A549 (cell line): Measurements from ENCODE around the gene NOS1AP. TPM values are rescaled to one million over a fixed set of nuclear protein-coding genes. Genes with fewer than 3 reads are reported as not detected.

Experiments
- ATAC-seq, 2 experiments: fragments of 200-7000 bp in 1 of 2; fragments of >200 bp in 1 of 2; cut with Nextera tagmentation in 1 of 2; cut with Tn5 transposase in 1 of 2; 3 replicates each; pipeline versions ENCODE4 v1.8.0 to v1.9.1; 2018 to 2020; ENCODE audit warnings: mild to moderate bottlenecking in 1 of 2, moderate library complexity in 1 of 2
- CTCF ChIA-PET: fragments of 300-600 bp; sonication (Branson Sonifier 250); formaldehyde crosslinking; extraction: SDS; loops from one replicate; lab custom pipeline; 2021; ENCODE audit warnings: antibody characterized with exemption, inconsistent platforms; lab: Yijun Ruan, JAX
- POLR2A ChIA-PET: fragments of 350-600 bp; formaldehyde crosslinking; extraction: SDS; loops from one replicate; lab custom pipeline; 2021; ENCODE audit warnings: antibody characterized with exemption, inconsistent platforms; lab: Yijun Ruan, JAX
- DNase-seq, 2 experiments: peaks; one replicate each; pipeline versions ENCODE4 v3.0.0 to v3.0.0-alpha.2; 2011 to 2016; ENCODE audit warnings: low read depth in 1 of 2, low spot score in 1 of 2
- FAIRE-seq: peaks from 2 replicates; lab custom pipeline; 2011; peaks lifted over from hg19 to GRCh38; lab: Jason Lieb, UNC
- H3K27ac ChIP-seq, 2 experiments: fragments of >200 bp; sonication (Bioruptor Twin); formaldehyde crosslinking; 3 replicates each; pipeline ENCODE4 v1.5.1; 2016 to 2017
- H3K4me1 ChIP-seq: fragments of >200 bp; sonication (Bioruptor Twin); formaldehyde crosslinking; 3 replicates; pipeline ENCODE4 v1.6.1; 2016
- H3K4me2 ChIP-seq: fragments of >200 bp; sonication (Bioruptor Twin); formaldehyde crosslinking; 3 replicates; pipeline ENCODE4 v1.6.1; 2016
- H3K4me3 ChIP-seq: fragments of >200 bp; sonication (Bioruptor Twin); formaldehyde crosslinking; 3 replicates; pipeline ENCODE4 v1.5.1; 2016
- H3K9me3 ChIP-seq: fragments of >200 bp; sonication (Bioruptor Twin); formaldehyde crosslinking; 3 replicates; pipeline ENCODE4 v1.6.1; 2016
- BHLHE40 ChIP-seq: IDR thresholded peaks from 2 replicates; pipeline ENCODE4 v1.6.1; 2012; ENCODE audit warnings: low read depth, low read length, inconsistent platforms
- CHD2 ChIP-seq: fragments of 150-350 bp; IDR thresholded peaks from 2 replicates; pipeline ENCODE4 v1.6.1; 2014; ENCODE audit warnings: low read length; ENCODE audit not compliant: partially characterized antibody
- CHD4 ChIP-seq: fragments of 200-600 bp; sonication (generic); IDR thresholded peaks from 2 replicates; pipeline ENCODE4 v1.6.1; 2016; ENCODE audit warnings: antibody characterized with exemption, mild to moderate bottlenecking, borderline replicate concordance
- CTCF ChIP-seq: fragments of >200 bp; sonication (Bioruptor Twin); formaldehyde crosslinking; IDR thresholded peaks from 3 replicates; pipeline ENCODE4 v1.5.1; 2016
- EHMT2 ChIP-seq: fragments of 200-600 bp; sonication (generic); IDR thresholded peaks from 2 replicates; pipeline ENCODE4 v1.6.1; 2016; ENCODE audit warnings: antibody characterized with exemption, low read depth, mild to moderate bottlenecking, moderate library complexity
- EP300 ChIP-seq, 2 experiments: fragments of >200 bp; sonication (Bioruptor Twin); formaldehyde crosslinking; IDR thresholded peaks; 2 replicates in 1 of 2; 3 replicates in 1 of 2; pipeline ENCODE4 v1.6.1; 2016 to 2017
- FOSB ChIP-seq: fragments of 250-450 bp; sonication (Bioruptor Pico); IDR thresholded peaks from 2 replicates; pipeline ENCODE4 v1.5.0; 2020; ENCODE audit warnings: mild to moderate bottlenecking, moderate library complexity
- FOSL2 ChIP-seq, 2 experiments: fragments of 450-650 bp in 1 of 2; fragments of >200 bp in 1 of 2; sonication (Bioruptor Twin) in 1 of 2; formaldehyde crosslinking; IDR thresholded peaks; 2 replicates each; pipeline versions ENCODE4 v1.5.0 to v1.6.1; 2016 to 2020; ENCODE audit warnings: mild to moderate bottlenecking in 1 of 2, moderate library complexity in 1 of 2
- HDAC2 ChIP-seq: fragments of 200-600 bp; sonication (generic); IDR thresholded peaks from 2 replicates; pipeline ENCODE4 v1.6.1; 2016
- HOXB13 ChIP-seq: fragments of 250-450 bp; sonication (Bioruptor Pico); IDR thresholded peaks from 2 replicates; pipeline ENCODE4 v1.5.0; 2020; ENCODE audit warnings: low read depth, mild to moderate bottlenecking, moderate library complexity
- JUNB ChIP-seq: fragments of >200 bp; sonication (Bioruptor Twin); formaldehyde crosslinking; IDR thresholded peaks from 2 replicates; pipeline ENCODE4 v1.6.1; 2016
- KDM5A ChIP-seq: fragments of 200-600 bp; sonication (generic); IDR thresholded peaks from 2 replicates; pipeline ENCODE4 v1.6.1; 2016; ENCODE audit warnings: antibody characterized with exemption, mild to moderate bottlenecking
- MAX ChIP-seq: IDR thresholded peaks from 2 replicates; pipeline ENCODE4 v1.6.1; 2012
- MAZ ChIP-seq: fragments of 150-350 bp; IDR thresholded peaks from 2 replicates; pipeline ENCODE4 v1.6.1; 2014; ENCODE audit warnings: antibody characterized with exemption, low read depth, low read length, borderline replicate concordance
- MYC ChIP-seq: IDR thresholded peaks from 2 replicates; pipeline ENCODE4 v1.6.1; 2012; ENCODE audit warnings: mild to moderate bottlenecking, inconsistent platforms, low read length, improper control_type of control experiment, borderline replicate concordance
- NR3C1 ChIP-seq: fragments of >200 bp; sonication (Bioruptor Twin); formaldehyde crosslinking; IDR thresholded peaks from 3 replicates; pipeline ENCODE4 v1.6.1; 2017
- POLR2AphosphoS2 ChIP-seq: conservative IDR thresholded peaks from 2 replicates; pipeline ENCODE4 v1.6.1; 2012; ENCODE audit warnings: low read length, improper control_type of control experiment, inconsistent platforms
- RCOR1 ChIP-seq: fragments of 150-350 bp; IDR thresholded peaks from 2 replicates; pipeline ENCODE4 v1.6.1; 2014; ENCODE audit warnings: antibody characterized with exemption, low read length, low read depth
- RNF2 ChIP-seq: fragments of 200-600 bp; sonication (generic); IDR thresholded peaks from 2 replicates; pipeline ENCODE4 v1.6.1; 2016; ENCODE audit warnings: low read depth, mild to moderate bottlenecking, antibody characterized with exemption, moderate library complexity, borderline replicate concordance
- SREBF2 ChIP-seq: fragments of 450-650 bp; IDR thresholded peaks from 2 replicates; pipeline ENCODE4 v1.6.1; 2014; ENCODE audit warnings: mild to moderate bottlenecking, moderate library complexity
- ZC3H11A ChIP-seq: fragments of 450-650 bp; IDR thresholded peaks from 2 replicates; pipeline ENCODE4 v1.6.1; 2014; ENCODE audit warnings: antibody characterized with exemption, mild to moderate bottlenecking
- ZFP36 ChIP-seq: fragments of 450-650 bp; IDR thresholded peaks from 2 replicates; pipeline ENCODE4 v1.6.1; 2014; ENCODE audit warnings: borderline replicate concordance; ENCODE audit not compliant: partially characterized antibody
- WGBS: methylation state at CpG from one replicate; pipeline ENCODE4 v1.1.6; 2017; ENCODE audit errors: missing lambda C conversion rate; 5-methylcytosine and 5-hydroxymethylcytosine counted together
- polyA plus RNA-seq, 4 experiments: library from polyadenylated mRNA; depleted of rRNA in 3 of 4; stranded (reverse); fragments of >200 nt; fragmentation: RNase III in 1 of 4; extraction: RNeasy Plus Mini Kit Qiagen cat#74134 plus additional on column Dnase treatment in 1 of 4; gene quantifications; 2 replicates in 3 of 4; 3 replicates in 1 of 4; pipeline ENCODE4 v1.2.3, GENCODE V29; 2011 to 2017
- TF ChIP-seq, protein P1 (sequence below): fragments of >200 bp; sonication (Bioruptor Twin); formaldehyde crosslinking; IDR thresholded peaks from 2 replicates; pipeline ENCODE4 v1.6.1; 2016

NOS1AP gene
- polyA plus RNA-seq, 2 of the 4 experiments (the other 2 are of a cell fraction): 0.17 to 0.25 TPM

DNA sequence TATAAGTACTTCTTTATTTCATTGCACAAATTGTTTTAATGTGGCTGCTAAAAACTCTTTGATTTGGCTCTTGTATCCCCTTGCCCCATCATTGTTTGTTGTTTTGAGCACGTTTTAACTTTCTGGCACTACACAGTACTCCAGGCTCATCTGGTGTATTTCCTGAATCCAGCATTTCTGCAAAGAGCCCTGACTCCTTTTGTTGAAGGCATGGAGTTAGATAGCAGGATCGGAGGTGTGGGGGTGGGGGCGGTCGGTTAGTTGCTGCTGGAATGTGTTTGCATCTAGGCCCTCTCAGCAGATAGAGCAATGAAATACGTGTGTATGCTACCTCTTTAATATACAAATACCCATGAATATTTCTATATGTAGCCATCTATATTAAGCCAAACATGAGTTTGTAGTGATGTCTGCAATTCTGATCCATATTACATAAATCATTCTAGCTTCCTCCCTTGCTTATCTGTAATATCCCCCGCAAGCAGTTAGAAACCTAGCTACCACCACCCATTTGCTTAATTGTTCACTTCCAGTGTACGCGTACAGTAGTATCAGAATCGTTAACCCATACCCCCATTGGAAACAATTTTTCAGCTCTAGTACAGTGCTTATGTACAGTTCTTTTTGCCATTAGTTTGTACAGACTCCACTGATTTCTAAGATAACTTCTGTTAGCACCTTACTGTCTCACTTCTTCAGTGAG, 106.0 kb downstream of the NOS1AP start:
- TF ChIP-seq HDAC2 (no peak), ZC3H11A (no peak), JUNB (no peak), CHD4 (no peak), NR3C1 (no peak), FOSB (CRISPR knock-in tag) (no peak), BHLHE40 (no peak)

GRCh38 chr1:162177126-162177525, 107.6 kb downstream of the NOS1AP start:
- FAIRE-seq: no peak
- TF ChIP-seq ZFP36: no peak
- TF ChIP-seq RCOR1: no peak
- no peak for TF ChIP-seq KDM5A
- no peak for TF ChIP-seq HOXB13 (CRISPR knock-in tag)
- TF ChIP-seq RNF2: no peak
- TF ChIP-seq POLR2AphosphoS2: no peak
- no peak for TF ChIP-seq CTCF
- TF ChIP-seq, all 56 proteins: peak for 0
- POLR2A ChIA-PET: no interaction called here
- no peak overlapping the region for H3K4me2 ChIP-seq
- no peaks in the 10 kb centered on the region for H3K4me1 ChIP-seq
- 41% methylated on average over 6 of the region's 6 CpGs for WGBS
- CTCF ChIA-PET: no interaction called here
- no peaks in the 10 kb centered on the region for H3K9me3 ChIP-seq
- no peak overlapping the region for H3K27ac ChIP-seq
- DNase-seq (no peak), ATAC-seq (no peak)
- H3K4me3 ChIP-seq: no peak overlapping the region

More for the DNA sequence above, 106.0 kb downstream of the NOS1AP start:
- H3K4me2 ChIP-seq: no peak overlapping the region
- no peak for ATAC-seq
- H3K9me3 ChIP-seq: no peaks in the 10 kb centered on the region
- DNase-seq: no peak
- no peak overlapping the region for H3K4me3 ChIP-seq
- no peaks in the 10 kb centered on the region for H3K4me1 ChIP-seq
- WGBS: 69% methylated on average over 9 of the region's 9 CpGs
- no peak overlapping the region for H3K27ac ChIP-seq
- CTCF ChIA-PET: no interaction called here
- POLR2A ChIA-PET: no interaction called here
- no peak for FAIRE-seq

DNA sequence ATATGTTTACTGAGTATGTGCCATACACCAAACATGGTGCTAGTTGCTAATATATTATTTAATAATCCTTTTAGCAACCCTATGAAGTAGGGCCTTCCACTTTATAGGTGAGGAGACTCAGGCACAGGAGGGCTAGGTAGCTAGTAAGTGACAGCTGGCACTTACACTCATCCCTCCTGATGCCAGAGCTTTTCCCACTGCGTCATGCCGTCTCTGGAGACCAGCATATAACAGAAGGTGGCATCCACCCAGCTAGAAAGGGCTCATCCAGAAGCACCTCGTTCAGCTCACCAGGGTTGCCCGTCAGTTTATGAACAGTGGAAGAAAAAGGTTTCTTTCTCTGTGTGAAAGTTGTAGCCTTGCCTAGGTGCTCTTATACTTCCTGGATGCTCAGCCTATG, 108.9 kb downstream of the NOS1AP start:
- no peak overlapping the region for H3K27ac ChIP-seq
- CTCF ChIA-PET: interaction anchor here (0.8 to 1.9 kb wide), 2 partner anchors 9 to 20 kb away, joined by 3 to 4 read pairs; no protein-coding TSS in a partner anchor
- TF ChIP-seq CHD2 (no peak), HDAC2 (no peak)
- TF ChIP-seq, all 56 proteins: peak for 0
- Histone ChIP-seq H3K9me3 (no peaks in the 10 kb centered on the region), H3K4me2 (no peak overlapping the region), H3K4me1 (no peaks in the 10 kb centered on the region), H3K4me3 (no peak overlapping the region)
- WGBS: 61% methylated on average over 4 of the region's 4 CpGs
- POLR2A ChIA-PET: no interaction called here
- no peak for FAIRE-seq
- no peak for ATAC-seq
- no peak for DNase-seq

DNA sequence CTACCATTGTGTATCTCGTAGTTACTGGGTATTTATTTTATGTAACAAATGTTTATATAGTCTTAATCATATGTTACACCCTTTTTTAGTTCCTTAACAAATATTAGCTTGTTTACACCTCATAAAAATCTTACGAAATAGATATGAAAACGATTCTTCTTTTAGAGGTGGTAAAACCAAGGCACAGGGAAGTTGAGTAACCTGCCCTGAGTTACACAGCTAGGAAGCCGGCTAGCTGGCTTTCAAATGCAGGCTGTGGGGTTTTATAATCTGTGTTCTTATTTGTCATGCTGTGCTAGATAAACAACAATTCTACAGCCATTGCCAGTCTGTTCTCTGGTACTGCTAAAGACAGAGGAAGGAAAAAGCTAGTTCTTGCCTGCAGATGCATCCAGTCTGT, 109.6 kb downstream of the NOS1AP start:
- ChIA-PET POLR2A (no interaction called here), CTCF (interaction anchor here (1.2 to 1.9 kb wide), 2 partner anchors 10 to 97 kb away, joined by 3 to 4 read pairs; no protein-coding TSS in a partner anchor)
- DNase-seq (no peak), ATAC-seq (no peak), FAIRE-seq (no peak)
- H3K27ac ChIP-seq: no peak overlapping the region
- WGBS: 16% methylated on average over 4 of the region's 4 CpGs
- no peaks in the 10 kb centered on the region for H3K4me1 ChIP-seq
- H3K4me2 ChIP-seq: no peak overlapping the region
- H3K4me3 ChIP-seq: no peak overlapping the region
- TF ChIP-seq EHMT2 (no peak), MAX (no peak), MAZ (no peak), FOSB (CRISPR knock-in tag) (no peak), EP300 (IDR thresholded peaks at IDR 0.05) (no peak), POLR2AphosphoS2 (no peak), MYC (no peak), ZFP36 (no peak), SREBF2 (no peak), FOSL2 (IDR thresholded peaks at IDR 0.05) (no peak), FOSL2 (CRISPR knock-in tag; IDR thresholded peaks at IDR 0.05) (no peak), NR3C1 (no peak)
- TF ChIP-seq, protein P1, sequence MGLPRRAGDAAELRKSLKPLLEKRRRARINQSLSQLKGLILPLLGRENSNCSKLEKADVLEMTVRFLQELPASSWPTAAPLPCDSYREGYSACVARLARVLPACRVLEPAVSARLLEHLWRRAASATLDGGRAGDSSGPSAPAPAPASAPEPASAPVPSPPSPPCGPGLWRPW: no peak
- no peaks in the 10 kb centered on the region for H3K9me3 ChIP-seq
